Measurements from ENCODE around the gene SIPA1L3. TPM values are rescaled to one million over a fixed set of nuclear protein-coding genes. Genes with fewer than 3 reads are reported as not detected.

SIPA1L3 gene
- total RNA-seq, 3 donors from 2014 or later, result 9.6 to 29.8 (median 28.5) TPM

GRCh38 chr19:38252385-38252784 is 345.4 kb downstream of the SIPA1L3 start:
- Histone ChIP-seq H3K4me3 (peak overlapping the region; percentile 13 to 62 (median 44)), H3K27ac (peak overlapping the region; percentile 91 to 97), H3K27me3 (no peaks in the 10 kb centered on the region), H3K4me1 (no peaks in the 10 kb centered on the region), H3K9me3 (no peaks in the 10 kb centered on the region), H3K36me3 (no peaks in the 10 kb centered on the region)
- DNase-seq (ENCODE audit: low spot score in 2 of 2), result no peak
- intact Hi-C loops (cut with DNase I; ENCODE audit: low total_unique reads), result no loop called here
- TF ChIP-seq POLR2A (IDR thresholded peaks at IDR 0.05) (no peak), POLR2AphosphoS5 (IDR thresholded peaks at IDR 0.05) (no peak), CTCF (IDR thresholded peaks at IDR 0.05) (no peak)

- Histone ChIP-seq H3K27me3 (no peaks in the 10 kb centered on the region), H3K36me3 (no peaks in the 10 kb centered on the region), H3K9me3 (no peaks in the 10 kb centered on the region), H3K4me3 (peak overlapping the region; percentile 13 to 62 (median 44)), H3K4me1 (no peaks in the 10 kb centered on the region), H3K27ac (peak overlapping the region; percentile 91 to 97)
- TF ChIP-seq POLR2A (IDR thresholded peaks at IDR 0.05), result peak; percentile 11
- no peak for TF ChIP-seq CTCF (IDR thresholded peaks at IDR 0.05)
- peak in 2 of 3 donors; percentile 21 to 44 for TF ChIP-seq POLR2AphosphoS5 (IDR thresholded peaks at IDR 0.05)
- DNase-seq (ENCODE audit: low spot score in 2 of 2), result peak in 1 of 2 donors; percentile 75
- intact Hi-C loops (cut with DNase I; ENCODE audit: low total_unique reads), result no loop called here
Observed at GRCh38 chr19:38252941-38253691, 346.1 kb downstream of the SIPA1L3 start.

- Histone ChIP-seq H3K27me3 (no peaks in the 10 kb centered on the region), H3K27ac (peak overlapping the region; percentile 91 to 97), H3K4me3 (peak overlapping the region; percentile 13 to 62 (median 44)), H3K4me1 (no peaks in the 10 kb centered on the region), H3K9me3 (no peaks in the 10 kb centered on the region), H3K36me3 (no peaks in the 10 kb centered on the region)
- DNase-seq (ENCODE audit: low spot score in 2 of 2), result no peak
- TF ChIP-seq CTCF (IDR thresholded peaks at IDR 0.05) (no peak), POLR2A (IDR thresholded peaks at IDR 0.05) (no peak), POLR2AphosphoS5 (IDR thresholded peaks at IDR 0.05) (no peak)
- intact Hi-C loops (cut with DNase I; ENCODE audit: low total_unique reads), result no loop called here
Observed at GRCh38 chr19:38253788-38254187, 346.8 kb downstream of the SIPA1L3 start.

- Histone ChIP-seq H3K27me3 (no peaks in the 10 kb centered on the region), H3K4me1 (no peaks in the 10 kb centered on the region), H3K36me3 (no peaks in the 10 kb centered on the region), H3K27ac (peak overlapping the region; percentile 60 to 82), H3K4me3 (peak overlapping the region; percentile 42 to 71 (median 56)), H3K9me3 (no peaks in the 10 kb centered on the region)
- TF ChIP-seq CTCF (IDR thresholded peaks at IDR 0.05) (no peak), POLR2A (IDR thresholded peaks at IDR 0.05) (no peak), POLR2AphosphoS5 (IDR thresholded peaks at IDR 0.05) (no peak)
- intact Hi-C loops (cut with DNase I; ENCODE audit: low total_unique reads), result no loop called here
- DNase-seq (ENCODE audit: low spot score in 2 of 2), result no peak
Observed at GRCh38 chr19:38255383-38256014, 348.5 kb downstream of the SIPA1L3 start.

Other genes with a start within 250 kb of the SIPA1L3 start
- gene ZNF607, start 187.4 kb upstream of the SIPA1L3 start, total RNA-seq, result 1 to 10 TPM; 1.4 to 8.5 (median 5.6) TPM
- 10 to 100 TPM in 2 of 3 donors, 1 to 10 TPM in 1; 6.2 to 16.7 (median 11.6) TPM for gene ZNF573, start 127.6 kb upstream of the SIPA1L3 start, total RNA-seq
- gene WDR87, start 614 bp upstream of the SIPA1L3 start, total RNA-seq, result not detected

All from breast epithelium (tissue), 4 donors.